Endothelial cell of umbilical vein (primary cell): ENCODE results near the gene SAXO1.

Source experiments
- CTCF ChIP-seq, 2 donors: IDR thresholded peaks; 1 replicate in 1 of 2; 2 replicates in 1 of 2; pipeline ENCODE4 v1.5.1; 2011; ENCODE audit warnings: low read length in 2 of 2, mild to moderate bottlenecking in 2 of 2, moderate library complexity in 2 of 2, control low read depth in 1 of 2, inconsistent platforms in 1 of 2, low read depth in 1 of 2; ENCODE audit not compliant: insufficient read depth in 1 of 2; ENCODE audit errors: extremely low read depth in 1 of 2
- JUN ChIP-seq: IDR thresholded peaks from 2 replicates; pipeline ENCODE4 v1.6.1; 2011; ENCODE audit warnings: borderline replicate concordance, low read depth; ENCODE audit not compliant: insufficient read length, insufficient read depth
- MAX ChIP-seq: IDR thresholded peaks from 2 replicates; pipeline ENCODE4 v1.6.1; 2011; ENCODE audit not compliant: insufficient read depth, insufficient read length
- POLR2A ChIP-seq: IDR thresholded peaks from 2 replicates; pipeline ENCODE4 v1.6.1; 2012; ENCODE audit warnings: low read depth, mild to moderate bottlenecking, control low read depth, low read length
- POLR2AphosphoS5 ChIP-seq: IDR thresholded peaks from 2 replicates; pipeline ENCODE4 v1.6.1; 2012; ENCODE audit warnings: low read depth, mild to moderate bottlenecking, control low read depth, low read length, moderate library complexity; ENCODE audit not compliant: insufficient read depth

- TF ChIP-seq CTCF (IDR thresholded peaks at IDR 0.05; ENCODE audit: extremely low read depth in 1 of 2, insufficient read depth in 1 of 2, low read depth in 1 of 2, low read length in 2 of 2) (no peak), POLR2A (no peak), JUN (no peak), POLR2AphosphoS5 (no peak), MAX (no peak)
Observed at GRCh38 chr9:18939943-18940342, 93.1 kb downstream of the SAXO1 start.
